Adrenal gland (tissue), 12 donors: ENCODE data around the gene WWTR1. TPM values are rescaled to one million over a fixed set of nuclear protein-coding genes. Genes with fewer than 3 reads are reported as not detected.

Experiments used
- DNase-seq, 7 donors: peaks; one replicate each; pipeline ENCODE4 v3.0.0-alpha.2; 2019 to 2020
- H3K27ac ChIP-seq, 5 donors: fragments of 200-600 bp; sonication (generic) in 4 of 5; 1 replicate in 3 of 5; 2 replicates in 2 of 5; pipeline versions ENCODE4 v1.5.1 to v1.8.0; 2016 to 2020; ENCODE audit warnings: mild to moderate bottlenecking in 1 of 5
- H3K27me3 ChIP-seq: fragments of 200-600 bp; 2 replicates; pipeline ENCODE4 v1.8.0; 2021
- H3K36me3 ChIP-seq, 2 donors: fragments of 200-600 bp; replicated peaks in 1 of 2; 1 replicate in 1 of 2; 2 replicates in 1 of 2; pipeline versions ENCODE4 v1.5.1 to v1.8.0; 2018 to 2022
- H3K4me1 ChIP-seq, 2 donors: fragments of 200-600 bp; replicated peaks in 1 of 2; 1 replicate in 1 of 2; 2 replicates in 1 of 2; pipeline versions ENCODE4 v1.5.1 to v1.8.0; 2018 to 2021
- H3K4me3 ChIP-seq, 4 donors: fragments of 200-600 bp; sonication (generic) in 3 of 4; one replicate each; pipeline ENCODE4 v1.5.1; 2016 to 2018
- H3K9me3 ChIP-seq, 3 donors: fragments of 200-600 bp; sonication (generic) in 1 of 3; replicated peaks in 1 of 3; 1 replicate in 2 of 3; 2 replicates in 1 of 3; pipeline versions ENCODE4 v1.5.1 to v1.8.0; 2016 to 2021
- POLR2A ChIP-seq, 2 donors: fragments of 450-650 bp; IDR thresholded peaks; one replicate each; pipeline ENCODE4 v1.6.1; 2017; ENCODE audit warnings: antibody characterized with exemption in 2 of 2, mild to moderate bottlenecking in 2 of 2, moderate library complexity in 1 of 2
- WGBS, 4 donors: extraction: QIAGEN DNeasy Blood & Tissue Kit in 2 of 4; methylation state at CpG; one replicate each; pipeline versions ENCODE4 v1.1.5 to v1.1.7; 2013 to 2017; 5-methylcytosine and 5-hydroxymethylcytosine counted together
- intact Hi-C, 2 donors: fragments of 100-400 bp; cut with DNase I; formaldehyde crosslinking; loops; one replicate each; pipeline versions ENCODE4 v1.14.1 to v1.15.0; 2022 to 2023
- polyA plus RNA-seq, 3 donors: library from polyadenylated mRNA; stranded (reverse); fragments of 200-250 nt in 2 of 3; fragments of 350-450 nt in 1 of 3; fragmentation: Illumina TruSeq in 1 of 3; extraction: RNeasy Lipid Tissue Mini Kit (QIAGEN cat#74804) in 1 of 3; gene quantifications; one replicate each; pipeline ENCODE4 v1.2.3, GENCODE V29; 2013 to 2014
- total RNA-seq, 9 donors: library from RNA; depleted of rRNA in 4 of 9; stranded (reverse); fragments of >200 nt in 4 of 9; fragments of 120-200 nt in 1 of 9; fragmentation: NEBNext Ultra II Directional in 1 of 9; extraction: Animal tissue kit (Norgen Biotek cat#: 25700) in 1 of 9; gene quantifications; one replicate each; pipeline versions ENCODE4 v1.1.0 to v1.2.4, GENCODE V29; 2013 to 2023
- TF ChIP-seq, protein P1 (sequence below), 6 experiments: fragments of 450-650 bp in 4 of 6; fragments of 200-600 bp in 2 of 6; sonication (generic) in 1 of 6; IDR thresholded peaks; 1 replicate in 5 of 6; 2 replicates in 1 of 6; pipeline versions ENCODE4 v1.5.1 to v1.8.0; 2016 to 2021; ENCODE audit warnings: antibody characterized with exemption in 6 of 6, mild to moderate bottlenecking in 2 of 6, moderate library complexity in 1 of 6
- donor health status: healthy with polysubstance abuse.
- donor health status: Bipolar disorder and iron deficiency.
- donor health status: DM: yes; HTN: yes; CAD: no.
- donor health status: DM: no; HTN: no; CAD: no.
- donor health status: DM: no; HTN: no; CAD: no.
- donor health status: DM: yes; HTN: yes; CAD: no.

The WWTR1 gene
- total and polyA plus RNA-seq, 12 donors: 11.9 to 56.2 (median 35.6) TPM

DNA sequence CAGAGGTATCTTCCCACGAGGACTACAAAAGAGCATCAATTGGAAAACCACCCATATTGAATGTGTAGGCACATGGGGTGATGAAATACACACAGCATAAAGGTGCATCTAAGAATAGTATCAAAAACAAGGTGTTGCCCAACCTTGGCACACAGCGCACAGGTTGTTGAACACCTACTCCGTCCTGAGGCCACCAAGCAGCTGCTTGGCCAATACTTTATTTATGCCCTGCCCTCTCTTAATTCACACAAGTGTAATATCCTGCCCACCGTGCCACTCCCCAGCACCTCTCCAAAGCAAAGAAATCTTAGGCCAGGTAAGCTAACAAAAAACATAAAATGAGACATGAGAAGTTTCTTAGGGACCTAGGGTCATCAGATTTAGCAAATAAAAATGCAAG, 31.2 kb downstream of the WWTR1 start:
- TF ChIP-seq, protein P1, sequence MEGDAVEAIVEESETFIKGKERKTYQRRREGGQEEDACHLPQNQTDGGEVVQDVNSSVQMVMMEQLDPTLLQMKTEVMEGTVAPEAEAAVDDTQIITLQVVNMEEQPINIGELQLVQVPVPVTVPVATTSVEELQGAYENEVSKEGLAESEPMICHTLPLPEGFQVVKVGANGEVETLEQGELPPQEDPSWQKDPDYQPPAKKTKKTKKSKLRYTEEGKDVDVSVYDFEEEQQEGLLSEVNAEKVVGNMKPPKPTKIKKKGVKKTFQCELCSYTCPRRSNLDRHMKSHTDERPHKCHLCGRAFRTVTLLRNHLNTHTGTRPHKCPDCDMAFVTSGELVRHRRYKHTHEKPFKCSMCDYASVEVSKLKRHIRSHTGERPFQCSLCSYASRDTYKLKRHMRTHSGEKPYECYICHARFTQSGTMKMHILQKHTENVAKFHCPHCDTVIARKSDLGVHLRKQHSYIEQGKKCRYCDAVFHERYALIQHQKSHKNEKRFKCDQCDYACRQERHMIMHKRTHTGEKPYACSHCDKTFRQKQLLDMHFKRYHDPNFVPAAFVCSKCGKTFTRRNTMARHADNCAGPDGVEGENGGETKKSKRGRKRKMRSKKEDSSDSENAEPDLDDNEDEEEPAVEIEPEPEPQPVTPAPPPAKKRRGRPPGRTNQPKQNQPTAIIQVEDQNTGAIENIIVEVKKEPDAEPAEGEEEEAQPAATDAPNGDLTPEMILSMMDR (IDR thresholded peaks at IDR 0.05): no peak
- TF ChIP-seq POLR2A (IDR thresholded peaks at IDR 0.05): no peak
- H3K4me1 ChIP-seq: peaks cover 0 to 10% of the 10 kb centered on the region in 2 donors
- H3K27ac ChIP-seq: no peak overlapping the region
- 94 to 98% (median 96%) methylated on average over 4 of the region's 4 CpGs for WGBS, 4 donors
- DNase-seq: no peak
- H3K36me3 ChIP-seq: no peaks in the 10 kb centered on the region
- no peaks in the 10 kb centered on the region for H3K9me3 ChIP-seq
- H3K27me3 ChIP-seq: no peaks in the 10 kb centered on the region
- intact Hi-C loops: no loop called here
- H3K4me3 ChIP-seq: no peak overlapping the region

DNA sequence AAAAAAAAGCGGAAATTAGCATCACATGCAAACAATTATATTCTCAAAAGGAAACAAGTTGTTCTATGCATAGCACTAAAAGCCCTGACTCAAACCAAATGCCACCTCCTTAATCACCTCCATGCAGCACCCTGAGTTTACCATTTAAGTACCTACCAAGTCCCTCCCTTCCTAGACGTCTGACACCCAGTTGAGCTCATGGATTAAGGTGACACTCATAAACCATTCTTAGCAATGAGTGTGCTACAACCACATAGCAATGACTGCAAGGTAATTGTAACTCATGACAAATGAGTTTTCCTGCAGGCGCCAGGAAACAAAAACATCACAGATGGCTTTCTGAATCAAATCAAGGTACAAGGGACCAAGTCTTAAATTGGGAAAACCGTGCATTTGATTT, 32.0 kb downstream of the WWTR1 start:
- Histone ChIP-seq H3K27me3 (no peaks in the 10 kb centered on the region), H3K4me1 (peaks cover 0 to 13% of the 10 kb centered on the region in 2 donors), H3K9me3 (no peaks in the 10 kb centered on the region), H3K36me3 (no peaks in the 10 kb centered on the region), H3K27ac (no peak overlapping the region), H3K4me3 (no peak overlapping the region)
- WGBS, 4 donors: 61 to 85% (median 76%) methylated on average over 4 of the region's 4 CpGs
- intact Hi-C loops: no loop called here
- no peak for DNase-seq
- TF ChIP-seq, protein P1 (IDR thresholded peaks at IDR 0.05): no peak
- TF ChIP-seq POLR2A (IDR thresholded peaks at IDR 0.05): no peak

DNA sequence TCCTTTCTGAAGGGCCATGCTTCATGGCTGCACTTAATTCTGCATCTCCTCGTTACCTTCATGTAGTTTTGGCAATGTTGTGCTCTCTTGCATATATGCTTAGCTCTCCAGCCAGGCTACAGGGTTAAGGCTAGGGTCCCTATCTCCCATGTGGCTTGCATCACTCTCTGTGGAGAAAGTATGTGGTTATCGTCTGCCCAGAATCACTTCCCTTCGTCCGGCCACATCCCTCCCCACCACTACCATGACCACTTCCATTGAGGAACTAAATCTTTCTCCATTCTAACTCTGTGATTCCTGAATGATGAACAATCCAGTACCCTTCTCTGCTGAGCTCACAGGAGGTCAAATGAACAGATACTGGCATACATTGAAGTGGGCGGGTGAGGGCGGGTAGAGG, 34.0 kb downstream of the WWTR1 start:
- Histone ChIP-seq H3K4me1 (peaks cover 0 to 23% of the 10 kb centered on the region in 2 donors), H3K9me3 (no peaks in the 10 kb centered on the region), H3K27me3 (no peaks in the 10 kb centered on the region), H3K36me3 (no peaks in the 10 kb centered on the region), H3K27ac (no peak overlapping the region), H3K4me3 (no peak overlapping the region)
- 81 to 86% (median 84%) methylated on average over 6 of the region's 6 CpGs for WGBS, 4 donors
- intact Hi-C loops: no loop called here
- TF ChIP-seq, protein P1 (IDR thresholded peaks at IDR 0.05): no peak
- no peak for TF ChIP-seq POLR2A (IDR thresholded peaks at IDR 0.05)
- no peak for DNase-seq

DNA sequence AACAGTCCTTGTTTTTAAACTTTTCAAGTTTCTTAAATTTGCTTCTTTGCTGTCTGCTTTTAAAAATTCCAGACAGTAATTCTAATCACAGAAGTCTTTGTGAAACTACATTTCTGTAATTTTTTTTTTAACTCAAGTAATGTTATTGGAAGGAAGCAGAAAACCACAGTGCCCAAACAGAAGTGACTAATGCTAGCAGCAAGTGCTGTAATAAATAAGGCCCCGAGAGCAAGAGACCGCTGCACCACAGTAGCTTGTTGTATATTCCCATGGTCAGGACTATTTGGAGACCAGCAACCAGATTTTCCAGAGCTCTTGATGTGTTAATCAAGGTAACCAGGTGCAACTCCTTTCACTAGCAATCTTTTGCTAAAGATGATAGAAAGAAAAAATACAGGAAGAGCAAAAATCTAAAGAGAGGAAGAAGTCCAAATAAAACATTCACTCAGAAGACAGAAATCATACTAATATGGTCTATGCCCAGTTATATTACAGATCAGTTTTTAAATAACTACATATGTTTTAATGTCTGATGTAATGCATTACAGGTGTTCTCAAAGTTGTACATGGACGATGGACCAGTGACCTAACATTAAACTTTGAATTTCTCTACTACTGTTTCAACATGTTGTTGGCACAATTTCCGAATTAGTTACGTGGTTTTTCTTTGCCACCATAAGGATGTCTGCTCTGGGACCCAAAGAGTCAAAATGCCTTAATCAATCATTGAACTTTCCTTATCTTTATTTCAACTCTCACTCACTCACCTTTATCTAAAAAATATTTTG, 36.4 kb downstream of the WWTR1 start:
- Histone ChIP-seq H3K4me1 (peaks cover 0 to 31% of the 10 kb centered on the region in 2 donors), H3K36me3 (no peaks in the 10 kb centered on the region), H3K27ac (no peak overlapping the region), H3K9me3 (no peaks in the 10 kb centered on the region), H3K27me3 (no peaks in the 10 kb centered on the region), H3K4me3 (no peak overlapping the region)
- TF ChIP-seq, protein P1 (IDR thresholded peaks at IDR 0.05): no peak
- TF ChIP-seq POLR2A (IDR thresholded peaks at IDR 0.05): no peak
- intact Hi-C loops: no loop called here
- no peak for DNase-seq
- WGBS, 4 donors: 64 to 75% (median 68%) methylated on average over 5 of the region's 5 CpGs
